8988T (cell line): Measurements from ENCODE around the gene KLHL41.
"Not testable (repeated sequence)": the region's sequence is repeated elsewhere in the genome, so short reads cannot be mapped to it uniquely, and the experiment has no call there.

Experiments
- DNase-seq: peaks from one replicate; pipeline ENCODE4 v3.0.0; 2011

The KLHL41 gene

DNA sequence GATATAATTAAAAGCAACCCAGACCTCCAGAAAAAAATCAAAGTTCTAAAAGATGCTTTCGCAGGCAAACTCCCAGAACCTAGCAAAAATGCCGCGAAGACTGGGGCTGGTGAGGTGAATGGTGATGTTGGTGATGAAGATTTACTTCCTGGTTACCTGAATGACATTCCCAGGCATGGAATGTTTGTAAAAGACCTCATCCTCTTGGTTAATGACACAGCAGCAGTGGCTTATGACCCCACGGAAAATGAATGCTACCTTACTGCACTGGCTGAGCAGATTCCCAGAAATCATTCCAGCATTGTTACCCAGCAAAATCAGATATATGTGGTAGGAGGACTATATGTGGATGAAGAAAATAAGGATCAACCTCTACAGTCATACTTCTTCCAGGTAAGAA is 994 bp downstream of the KLHL41 start:
- no peak for DNase-seq

DNA sequence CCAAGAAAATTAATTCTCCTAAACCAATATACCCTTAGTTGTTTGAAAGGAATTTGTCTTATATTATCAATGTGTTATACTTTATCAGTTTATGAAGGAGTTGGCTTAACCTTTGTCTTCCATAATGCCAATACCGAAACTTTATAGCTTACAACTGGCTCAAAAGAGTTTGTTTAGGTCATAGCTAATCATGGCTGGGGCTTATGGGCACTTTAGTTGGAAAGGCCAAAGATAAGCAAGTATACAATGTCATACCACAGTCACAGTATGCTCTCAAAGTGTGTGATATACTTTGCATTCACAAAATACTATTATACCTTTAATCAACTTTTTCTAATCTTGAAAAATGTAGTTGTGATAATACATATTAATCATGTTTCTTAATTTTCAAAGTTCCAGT is 2.3 kb downstream of the KLHL41 start:
- no peak for DNase-seq

DNA sequence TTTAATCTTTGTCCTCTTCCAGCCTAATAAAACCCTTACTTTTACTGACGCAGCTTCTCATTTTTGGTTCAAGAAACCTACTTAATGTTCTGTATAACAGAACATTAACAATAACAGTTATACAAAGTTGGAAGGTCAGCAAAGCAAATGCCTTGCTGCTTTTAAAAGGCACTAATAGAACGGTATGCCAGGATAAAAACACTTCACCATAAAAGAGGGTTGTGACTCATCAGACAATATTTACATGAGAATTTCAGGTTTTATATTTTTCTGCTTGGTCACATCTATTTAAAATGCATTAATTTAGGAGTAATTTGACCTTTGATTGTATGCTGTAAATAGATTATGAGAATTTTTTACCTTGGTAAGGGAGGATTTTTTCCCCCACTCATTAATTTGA is 3.0 kb downstream of the KLHL41 start:
- no peak for DNase-seq

DNA sequence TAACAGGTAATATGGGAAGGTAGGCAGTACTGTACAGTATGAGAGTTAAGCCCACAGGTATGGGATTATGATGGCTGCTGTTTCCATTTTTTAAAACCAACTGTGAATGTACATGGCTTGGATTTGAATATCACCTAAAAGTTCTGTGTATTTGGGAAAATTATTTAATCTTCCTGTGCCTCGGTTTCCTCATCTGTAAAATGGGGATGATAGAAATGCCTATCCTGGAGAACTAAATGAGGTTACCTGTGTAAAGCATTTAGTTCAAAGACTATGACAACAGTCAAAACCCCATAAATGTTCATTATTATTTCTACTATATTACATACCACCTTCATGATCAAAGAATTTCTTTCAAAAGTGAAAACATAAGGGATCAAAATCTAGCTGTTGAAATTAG is 3.6 kb downstream of the KLHL41 start:
- no peak for DNase-seq

DNA sequence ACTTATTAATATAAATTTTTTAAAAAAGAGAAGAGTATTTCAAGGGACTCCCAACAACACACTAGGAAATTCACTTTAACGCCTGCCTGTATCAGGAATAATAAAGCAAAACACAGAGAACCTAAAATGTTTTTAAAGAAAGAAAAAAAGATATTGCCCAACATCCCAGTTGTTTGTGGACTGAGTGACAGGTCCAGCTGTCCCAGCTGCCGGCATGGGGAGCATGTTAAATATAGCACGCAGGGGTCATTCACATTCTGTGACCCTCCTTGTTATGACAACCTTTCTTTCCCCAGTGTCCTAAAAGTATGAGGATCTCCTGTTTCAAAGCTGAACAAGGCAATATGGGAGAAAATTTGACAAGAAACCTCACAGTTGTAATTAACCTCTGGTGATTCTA is 4.4 kb downstream of the KLHL41 start:
- DNase-seq: no peak

DNA sequence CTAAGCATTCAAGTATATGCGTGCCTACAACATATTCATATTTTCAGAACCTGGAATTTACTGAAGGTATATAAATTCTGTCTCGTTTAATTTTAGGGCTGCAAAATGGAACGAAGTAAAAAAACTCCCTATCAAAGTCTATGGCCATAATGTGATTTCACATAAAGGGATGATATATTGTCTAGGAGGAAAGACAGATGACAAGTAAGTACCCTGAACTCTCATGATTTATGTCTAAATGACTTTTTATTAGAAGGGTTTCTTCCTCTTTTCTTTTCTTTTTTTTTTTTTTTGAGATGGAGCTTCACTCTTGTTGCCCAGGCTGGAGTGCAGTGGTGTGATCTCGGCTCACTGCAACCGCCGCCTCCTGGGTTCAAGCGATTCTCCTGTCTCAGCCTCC is 5.3 kb downstream of the KLHL41 start:
- not testable (repeated sequence) for DNase-seq

DNA sequence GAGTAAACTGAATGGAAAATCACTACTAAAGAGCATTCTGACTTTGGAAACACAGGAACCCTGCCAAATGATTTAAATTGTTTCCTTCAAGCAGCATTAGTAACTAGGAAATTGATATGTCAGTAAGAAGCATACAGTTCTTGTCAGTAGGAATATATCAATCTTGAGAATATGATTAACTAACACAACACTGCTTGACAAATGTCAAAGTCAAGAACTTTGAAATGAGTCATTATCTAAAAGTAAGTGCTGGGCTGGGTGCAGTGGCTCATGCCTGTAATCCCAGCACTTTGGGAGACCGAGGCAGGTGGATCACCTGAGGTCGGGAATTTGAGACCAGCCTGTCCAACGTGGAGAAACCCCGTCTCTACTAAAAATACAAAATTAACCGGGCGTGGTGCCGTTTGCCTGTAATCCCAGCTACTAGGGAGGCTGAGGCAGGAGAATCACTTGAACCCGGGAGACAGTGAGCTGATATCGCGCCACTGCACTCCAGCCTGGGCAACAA is 7.0 kb downstream of the KLHL41 start:
- DNase-seq: not testable (repeated sequence)

DNA sequence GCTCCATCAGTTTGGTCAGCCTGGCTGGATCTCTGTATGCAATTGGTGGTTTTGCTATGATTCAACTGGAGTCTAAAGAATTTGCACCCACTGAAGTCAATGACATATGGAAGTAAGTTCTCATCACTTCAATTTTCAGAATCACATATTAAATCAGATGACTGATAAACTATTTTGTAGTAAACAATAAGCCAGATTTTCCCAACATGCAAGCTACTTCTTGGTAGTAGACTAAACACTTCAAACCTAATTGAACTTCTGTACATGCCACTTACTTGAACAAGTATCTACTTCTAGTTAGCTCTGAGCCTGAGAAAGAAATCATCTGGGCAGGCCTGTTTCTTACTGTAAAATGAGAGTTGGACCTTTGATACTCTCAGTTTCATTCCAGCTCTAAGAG is 11.4 kb downstream of the KLHL41 start:
- DNase-seq: no peak

DNA sequence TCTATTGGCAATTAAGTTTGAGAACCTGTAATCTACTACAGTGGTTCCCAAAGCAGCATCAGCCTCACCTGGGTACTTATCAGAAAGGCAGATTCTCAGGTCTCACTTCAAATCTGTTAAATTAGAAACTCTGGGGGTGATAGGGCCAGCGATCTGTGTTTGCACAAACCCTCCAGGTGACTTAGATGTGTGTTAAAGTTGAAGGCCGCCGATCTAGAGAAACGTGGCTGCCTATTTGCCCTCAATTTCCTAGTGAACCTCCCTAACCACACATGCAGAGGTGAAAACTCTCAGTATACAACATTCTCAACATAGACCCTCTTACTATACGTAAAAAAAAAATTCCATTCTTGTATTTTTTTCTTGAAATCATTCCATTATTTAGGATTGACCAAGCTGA is 14.2 kb downstream of the KLHL41 start:
- no peak for DNase-seq

DNA sequence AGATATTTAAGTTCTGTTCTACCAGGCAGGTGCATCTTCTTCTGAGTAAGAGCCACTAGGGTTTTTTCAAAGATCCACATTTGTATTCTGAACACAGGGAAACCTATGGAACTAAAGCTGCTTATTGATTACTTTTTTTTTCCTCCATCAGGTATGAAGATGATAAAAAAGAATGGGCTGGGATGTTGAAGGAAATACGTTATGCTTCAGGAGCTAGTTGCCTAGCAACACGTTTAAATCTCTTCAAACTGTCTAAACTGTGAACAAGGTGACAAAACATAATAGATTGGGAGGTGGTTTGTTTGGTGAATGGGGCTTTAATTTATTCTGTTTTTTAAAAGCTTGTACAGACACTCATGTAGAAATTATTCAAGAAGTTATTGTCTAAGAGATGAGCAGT is 15.9 kb downstream of the KLHL41 start:
- DNase-seq: no peak

DNA sequence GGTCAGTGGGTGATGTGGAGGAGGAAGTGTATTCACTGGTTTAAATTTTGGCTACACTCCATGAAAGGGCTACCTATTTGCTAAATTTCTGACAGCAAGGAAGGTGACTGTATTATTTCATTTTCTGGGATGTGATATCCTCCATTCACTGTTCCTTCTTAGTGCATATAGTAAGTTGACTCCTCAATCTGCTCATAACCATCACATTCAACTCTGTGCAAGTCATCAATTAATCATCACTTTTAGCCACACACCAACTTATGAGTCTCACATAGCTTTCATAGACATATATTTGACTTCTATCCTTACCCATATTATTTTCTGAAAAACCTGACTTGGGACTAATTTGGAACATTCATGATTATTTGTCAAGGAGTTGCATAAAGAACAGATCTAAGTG is 16.9 kb downstream of the KLHL41 start:
- no peak for DNase-seq

DNA sequence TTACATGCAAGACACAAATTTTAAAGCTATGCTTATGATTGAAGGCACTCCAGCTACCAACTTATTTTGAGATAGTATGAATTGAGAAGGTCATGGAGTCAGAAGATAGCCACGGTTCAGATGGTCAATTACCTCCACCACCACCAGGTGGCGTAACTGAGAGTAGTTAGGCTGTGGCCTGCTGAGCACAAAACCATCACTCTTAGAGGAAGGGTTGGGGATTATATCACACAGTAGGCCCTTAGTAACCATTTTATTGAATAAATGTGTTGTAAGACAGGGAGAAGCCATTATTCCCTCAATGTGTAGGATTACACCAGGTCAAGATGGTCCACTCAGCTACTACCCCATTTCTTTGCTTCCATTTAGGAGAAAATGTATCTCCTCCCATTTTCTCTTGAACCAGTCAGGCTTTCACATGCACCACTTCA is 18.8 kb downstream of the KLHL41 start:
- DNase-seq: no peak

DNA sequence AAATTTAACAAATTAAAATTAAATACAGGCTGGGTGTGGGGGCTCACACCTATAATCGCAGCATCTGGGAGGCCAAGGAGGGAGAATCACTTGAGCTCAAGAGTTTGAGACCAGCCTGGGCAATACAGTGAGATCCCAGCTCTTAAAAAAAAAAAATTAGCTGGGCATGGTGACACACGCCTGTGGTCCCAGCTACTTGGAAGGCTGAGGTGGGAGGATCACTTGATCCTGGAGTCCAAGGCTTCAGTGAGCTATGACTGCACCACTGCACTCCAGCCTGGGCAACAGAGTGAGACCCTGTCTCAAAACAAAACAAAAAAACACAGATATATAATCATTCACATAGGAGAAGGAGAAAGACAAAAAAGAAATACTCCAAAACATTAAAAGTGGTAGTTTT is 30.0 kb downstream of the KLHL41 start:
- not testable (repeated sequence) for DNase-seq

DNA sequence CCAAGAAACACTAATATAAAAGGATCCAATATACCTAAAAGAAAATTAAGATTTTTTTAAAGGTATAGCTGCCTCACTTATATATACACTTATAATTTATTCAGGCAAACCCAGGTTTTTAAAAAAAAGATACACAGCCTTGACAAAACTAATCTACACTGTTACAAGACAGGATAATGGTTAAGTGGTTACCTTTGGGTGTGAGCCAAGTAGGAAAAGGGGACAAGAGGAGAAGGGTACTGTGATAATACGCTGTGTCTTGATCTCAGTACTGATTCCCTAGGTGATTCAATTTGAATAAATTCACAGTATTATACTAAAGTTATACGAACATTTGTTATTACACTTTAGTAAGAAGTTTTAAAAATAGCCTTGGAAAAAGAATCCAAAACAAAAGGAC is 30.6 kb downstream of the KLHL41 start:
- DNase-seq: no peak

DNA sequence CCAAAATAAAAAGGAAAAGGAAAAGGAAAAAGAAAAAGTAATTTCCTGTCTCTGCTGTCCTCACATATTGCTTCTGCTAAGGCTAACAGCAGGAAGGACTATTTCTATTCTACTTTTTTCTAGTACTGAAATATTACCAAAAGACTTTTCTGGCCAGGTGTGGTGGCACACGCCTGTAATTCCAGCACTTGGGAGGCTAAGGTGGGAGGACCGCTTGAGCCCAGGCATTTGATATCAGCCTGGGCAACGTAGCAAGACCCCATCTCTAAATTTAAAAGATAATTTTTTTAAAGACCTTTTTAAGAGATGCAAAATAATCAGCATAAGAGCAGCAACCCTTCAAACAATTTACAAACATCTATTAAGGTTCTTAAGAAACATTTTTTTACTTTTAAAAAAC is 32.9 kb downstream of the KLHL41 start:
- DNase-seq: no peak

DNA sequence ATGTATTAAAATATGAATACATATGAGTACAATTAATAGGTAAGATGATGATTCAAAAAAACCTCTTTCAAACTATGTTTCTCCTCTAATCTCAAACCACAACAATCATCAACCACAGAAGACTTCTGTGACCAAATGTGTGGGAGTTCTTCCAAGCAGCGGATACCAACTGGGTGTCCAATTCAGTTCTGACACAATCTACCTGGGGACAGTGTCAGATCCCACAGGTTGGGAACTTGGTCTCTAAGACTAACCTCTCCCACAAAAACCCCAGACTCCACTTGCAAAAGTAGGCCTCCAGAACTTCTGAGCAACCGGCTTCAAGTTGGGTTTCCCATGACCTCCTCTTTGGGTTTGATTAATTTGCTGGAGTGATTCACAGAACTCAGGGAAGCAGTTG is 37.3 kb downstream of the KLHL41 start:
- DNase-seq: no peak

DNA sequence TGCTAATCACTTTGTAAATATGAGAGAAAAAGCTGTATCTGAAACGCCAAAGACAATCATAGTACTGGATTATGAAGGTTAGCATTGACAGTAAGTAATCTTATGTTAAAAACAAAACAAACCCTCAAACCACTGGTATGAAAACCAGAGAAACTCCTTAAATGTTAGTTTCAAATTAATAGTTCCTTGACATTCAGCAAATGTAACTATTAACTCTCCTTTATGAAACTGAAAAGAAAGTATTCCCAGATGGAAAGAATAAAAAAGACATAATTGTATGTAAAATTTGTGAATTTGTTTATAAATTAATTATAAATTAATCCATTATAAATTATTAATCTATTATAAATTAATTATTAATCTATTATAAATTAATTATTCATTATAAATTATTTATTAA is 51.9 kb downstream of the KLHL41 start:
- DNase-seq: no peak

DNA sequence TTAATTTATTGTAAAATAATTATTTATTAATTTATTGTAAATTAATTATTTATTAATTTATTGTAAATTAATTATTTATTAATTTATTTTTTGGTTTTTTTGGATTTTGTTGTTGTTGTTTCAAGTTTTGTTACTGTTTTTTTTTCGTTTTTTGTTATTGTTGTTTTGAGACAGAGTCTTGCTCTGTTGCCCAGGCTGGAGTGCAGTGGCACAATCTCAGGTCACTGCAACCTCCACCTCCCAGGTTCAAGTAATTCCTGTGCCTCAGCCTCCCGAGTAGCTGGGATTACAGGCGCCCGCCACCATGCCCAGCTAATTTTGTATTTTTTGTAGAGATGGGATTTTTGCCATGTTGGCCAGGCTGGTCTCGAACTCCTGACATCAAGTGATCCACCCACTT is 52.6 kb downstream of the KLHL41 start:
- not testable (repeated sequence) for DNase-seq

DNA sequence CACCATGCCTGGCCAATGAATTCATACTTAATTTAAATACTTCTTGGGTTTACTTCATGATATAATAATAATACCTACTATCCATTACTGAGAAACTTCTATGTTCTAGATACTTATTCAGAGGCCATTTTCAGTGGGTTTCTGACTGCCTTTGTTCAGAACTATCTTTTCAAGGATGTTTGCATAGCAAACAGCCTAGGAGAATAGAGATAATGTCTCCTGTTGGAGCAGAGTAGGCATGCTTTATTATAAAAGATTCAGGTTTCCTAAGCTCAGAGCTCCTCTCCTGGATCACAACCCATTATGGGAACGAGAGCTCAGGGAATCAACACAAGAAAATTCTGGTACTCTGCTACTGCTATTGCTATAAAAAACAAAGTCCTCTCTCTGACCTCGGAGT is 53.0 kb downstream of the KLHL41 start:
- DNase-seq: no peak

DNA sequence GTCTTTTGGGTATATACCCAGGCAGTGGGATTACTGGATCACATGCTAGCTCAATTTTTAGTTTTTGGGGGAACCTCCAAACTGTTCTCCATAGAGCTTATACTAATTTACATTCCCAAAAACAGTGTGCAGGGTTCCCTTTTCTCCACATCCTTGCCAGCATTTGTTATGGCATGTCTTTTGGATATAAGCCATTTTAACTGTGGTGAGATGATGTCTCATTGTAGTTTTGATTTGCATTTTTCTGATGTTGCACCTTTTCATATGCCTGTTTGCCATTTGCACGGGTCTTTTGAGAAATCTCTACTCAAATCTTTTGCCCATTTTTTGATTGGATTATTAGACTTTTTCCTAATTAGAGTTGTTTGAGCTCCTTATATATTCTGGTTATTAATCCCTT is 56.2 kb downstream of the KLHL41 start:
- no peak for DNase-seq

DNA sequence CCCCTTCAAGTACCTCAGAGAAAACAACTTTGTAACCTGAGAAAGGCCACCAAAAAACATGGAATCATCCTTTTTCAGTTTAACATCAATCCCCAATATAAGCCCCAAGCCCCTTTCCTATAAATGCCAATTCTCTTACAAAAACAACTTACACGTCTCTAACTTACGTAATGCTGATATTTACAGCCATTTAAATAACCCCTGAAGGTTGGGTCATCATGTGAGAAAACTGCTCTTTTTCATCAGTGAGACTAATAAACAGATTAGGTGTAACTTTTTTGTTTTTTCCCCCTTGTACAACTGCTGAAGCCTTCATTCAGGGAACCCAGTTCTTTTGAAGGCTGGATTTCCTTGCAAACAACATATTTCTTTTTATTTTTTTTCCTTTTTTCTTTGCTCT is 60.4 kb downstream of the KLHL41 start:
- DNase-seq: no peak

DNA sequence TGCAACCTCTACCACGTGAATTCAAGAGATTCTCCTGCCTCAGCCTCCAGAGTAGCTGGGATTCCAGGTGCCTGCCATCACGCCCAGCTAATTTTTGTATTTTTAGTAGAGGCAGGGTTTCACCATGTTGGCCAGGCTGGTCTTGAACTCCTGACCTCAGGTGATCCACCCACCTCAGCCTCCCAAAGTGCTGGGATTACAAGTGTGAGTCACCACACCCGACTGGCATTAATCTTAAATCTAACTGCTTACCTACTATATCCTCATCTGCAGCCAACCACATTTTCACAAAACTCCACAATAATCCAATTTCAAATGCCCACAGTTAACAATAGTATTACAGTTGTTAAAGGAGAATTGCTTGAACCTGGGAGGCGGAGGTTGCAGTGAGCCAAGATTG is 61.2 kb downstream of the KLHL41 start:
- DNase-seq: not testable (repeated sequence)

DNA sequence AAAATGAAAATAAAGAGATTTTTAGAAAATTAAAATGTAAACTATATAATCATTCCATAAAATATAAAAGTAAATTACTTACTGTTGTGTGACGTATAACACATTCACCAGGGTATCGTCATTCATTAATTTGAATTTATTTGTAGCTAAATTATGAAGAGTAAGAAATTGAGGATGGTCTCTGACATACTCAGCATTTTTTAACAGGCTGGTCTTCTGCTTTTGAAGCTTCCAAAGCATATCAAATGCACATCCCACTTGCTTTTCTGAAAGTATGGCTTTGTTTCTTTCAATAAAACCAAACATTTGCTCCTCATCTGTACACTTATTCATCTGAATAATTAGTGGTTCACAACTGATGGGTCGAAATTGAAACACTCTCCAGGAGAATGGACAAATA is 62.1 kb downstream of the KLHL41 start:
- DNase-seq: no peak

DNA sequence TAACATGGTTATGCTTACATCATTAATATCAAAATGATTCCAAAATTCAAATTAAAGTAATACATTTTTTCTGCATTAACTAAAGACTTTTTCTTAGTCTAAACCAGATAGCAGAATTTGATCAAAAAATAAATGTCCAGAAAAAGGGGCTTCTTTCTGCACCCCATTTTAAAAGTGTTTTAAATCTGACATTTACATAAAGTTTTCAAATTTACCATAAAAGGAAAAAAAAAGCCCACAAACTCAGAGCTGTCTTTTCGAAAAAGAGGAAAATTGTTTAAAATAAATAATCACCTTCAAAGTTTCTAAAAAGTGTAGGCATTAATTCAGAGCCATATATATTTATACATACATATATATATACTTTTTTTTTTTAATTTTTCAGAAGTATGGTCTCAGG is 62.7 kb downstream of the KLHL41 start:
- DNase-seq: no peak

DNA sequence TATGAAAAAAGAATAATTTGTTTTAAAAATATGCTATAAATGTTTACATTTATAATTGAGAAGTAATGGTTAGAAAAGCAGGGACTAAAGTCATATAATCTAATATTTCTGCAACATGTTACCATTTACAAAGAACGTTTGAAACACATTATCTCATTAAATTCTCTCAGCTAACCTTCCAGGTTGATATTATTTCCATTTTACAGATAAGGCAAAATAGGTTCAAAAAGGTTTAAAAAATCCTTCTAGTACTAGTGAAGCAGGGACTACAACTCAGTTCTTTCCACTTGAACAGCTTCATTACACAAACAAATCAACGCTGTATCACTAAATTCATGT is 63.3 kb downstream of the KLHL41 start:
- no peak for DNase-seq
